GM12801 (cell line): ENCODE data around the gene LAGE3.

ENCODE experiments used
- TF ChIP-seq, protein P1 (sequence below): IDR thresholded peaks from one replicate; pipeline ENCODE4 v1.5.1; 2011; ENCODE audit warnings: control low read depth; ENCODE audit not compliant: insufficient read length; ENCODE audit errors: extremely low read depth

The LAGE3 gene

DNA sequence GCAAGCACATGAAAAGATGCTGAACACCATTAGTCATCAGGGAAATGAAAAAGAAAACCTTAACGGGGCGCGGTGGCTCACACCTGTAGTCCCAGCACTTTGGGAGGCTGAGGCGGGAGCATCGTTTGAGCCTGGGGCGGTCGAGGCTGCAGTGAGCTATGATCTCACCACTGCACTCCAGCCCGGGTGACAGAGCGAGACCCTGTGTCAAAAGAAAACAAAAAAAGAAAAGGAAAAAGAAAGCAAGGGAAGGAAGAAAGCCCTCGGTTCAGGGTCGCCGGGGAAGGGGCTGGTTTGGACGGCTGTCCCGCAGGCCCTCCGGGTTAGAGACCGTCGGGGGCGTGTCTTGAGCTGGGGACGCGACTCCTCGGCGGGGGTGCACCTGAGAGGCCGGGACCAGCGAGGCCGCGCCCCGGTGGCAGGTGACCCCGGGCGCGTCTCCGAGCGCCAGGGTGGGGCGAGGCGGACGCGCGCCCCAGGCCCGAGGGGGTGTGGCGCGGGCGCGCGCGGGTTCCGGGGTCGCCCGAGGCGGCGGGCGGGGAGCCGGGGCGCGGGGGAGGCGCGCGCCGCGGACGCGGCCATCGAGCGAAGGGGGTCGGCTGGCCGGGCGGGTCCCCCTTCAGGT lies 21.5 kb downstream of the LAGE3 start:
- TF ChIP-seq, protein P1, sequence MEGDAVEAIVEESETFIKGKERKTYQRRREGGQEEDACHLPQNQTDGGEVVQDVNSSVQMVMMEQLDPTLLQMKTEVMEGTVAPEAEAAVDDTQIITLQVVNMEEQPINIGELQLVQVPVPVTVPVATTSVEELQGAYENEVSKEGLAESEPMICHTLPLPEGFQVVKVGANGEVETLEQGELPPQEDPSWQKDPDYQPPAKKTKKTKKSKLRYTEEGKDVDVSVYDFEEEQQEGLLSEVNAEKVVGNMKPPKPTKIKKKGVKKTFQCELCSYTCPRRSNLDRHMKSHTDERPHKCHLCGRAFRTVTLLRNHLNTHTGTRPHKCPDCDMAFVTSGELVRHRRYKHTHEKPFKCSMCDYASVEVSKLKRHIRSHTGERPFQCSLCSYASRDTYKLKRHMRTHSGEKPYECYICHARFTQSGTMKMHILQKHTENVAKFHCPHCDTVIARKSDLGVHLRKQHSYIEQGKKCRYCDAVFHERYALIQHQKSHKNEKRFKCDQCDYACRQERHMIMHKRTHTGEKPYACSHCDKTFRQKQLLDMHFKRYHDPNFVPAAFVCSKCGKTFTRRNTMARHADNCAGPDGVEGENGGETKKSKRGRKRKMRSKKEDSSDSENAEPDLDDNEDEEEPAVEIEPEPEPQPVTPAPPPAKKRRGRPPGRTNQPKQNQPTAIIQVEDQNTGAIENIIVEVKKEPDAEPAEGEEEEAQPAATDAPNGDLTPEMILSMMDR = no peak

DNA sequence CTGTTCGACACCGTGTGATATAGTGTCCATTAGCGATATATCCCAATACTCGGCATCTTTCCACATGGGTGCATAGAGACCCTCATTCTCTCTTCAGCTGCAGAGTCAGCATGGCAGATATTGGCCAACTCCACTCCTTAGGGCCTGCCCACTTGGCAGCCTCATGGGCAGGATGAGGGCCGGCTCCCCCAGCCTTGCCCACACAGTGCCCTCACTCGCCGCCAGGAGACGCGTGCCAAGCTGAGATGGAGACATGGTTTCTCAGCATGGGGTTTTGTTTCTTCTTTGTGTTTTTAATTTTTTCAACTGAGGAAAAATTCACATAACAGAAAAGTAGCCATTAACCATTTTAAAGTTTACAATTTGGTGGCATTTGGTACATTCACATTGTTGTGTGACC lies 26.3 kb downstream of the LAGE3 start:
- TF ChIP-seq, protein P1 = no peak

DNA sequence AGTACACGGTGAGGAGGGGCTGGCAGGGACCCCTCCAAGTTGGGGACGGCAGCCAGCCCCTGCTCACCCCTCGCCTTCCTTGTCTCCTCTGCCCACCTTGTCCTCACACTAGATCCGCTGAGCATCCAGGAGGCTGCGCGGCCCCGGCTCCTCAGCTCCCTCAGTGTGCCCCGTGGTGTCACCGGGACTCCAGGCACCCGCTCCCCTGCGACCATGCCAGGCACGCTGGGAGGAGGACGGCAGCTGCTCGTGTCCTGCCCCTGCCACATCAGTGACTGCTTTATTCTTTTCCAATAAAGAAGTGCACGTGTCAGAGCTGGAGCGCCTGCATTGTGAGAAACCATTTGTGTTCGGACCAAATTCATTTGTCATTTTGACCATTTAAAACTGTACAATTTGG lies 28.8 kb downstream of the LAGE3 start:
- TF ChIP-seq, protein P1 = no peak

DNA sequence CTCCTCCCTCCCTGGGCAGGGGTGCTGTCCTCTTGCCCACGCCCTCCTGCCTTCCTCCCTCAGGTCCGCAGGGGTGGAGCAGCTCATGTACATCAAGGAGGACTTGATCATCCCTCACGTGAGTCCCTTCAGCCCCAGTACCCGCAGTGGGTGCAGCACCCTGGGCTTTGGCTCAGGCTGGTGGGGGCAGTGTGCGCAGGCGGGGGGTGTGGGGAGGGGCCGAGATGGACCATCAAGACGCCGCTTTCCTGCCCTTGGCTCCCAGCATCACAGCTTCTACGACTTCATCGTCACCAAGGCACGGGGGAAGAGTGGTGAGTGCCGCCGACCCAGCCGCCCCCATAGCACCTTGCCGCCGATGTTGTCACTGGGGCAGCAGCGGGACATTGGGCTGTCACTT lies 29.5 kb downstream of the LAGE3 start:
- TF ChIP-seq, protein P1 = no peak

DNA sequence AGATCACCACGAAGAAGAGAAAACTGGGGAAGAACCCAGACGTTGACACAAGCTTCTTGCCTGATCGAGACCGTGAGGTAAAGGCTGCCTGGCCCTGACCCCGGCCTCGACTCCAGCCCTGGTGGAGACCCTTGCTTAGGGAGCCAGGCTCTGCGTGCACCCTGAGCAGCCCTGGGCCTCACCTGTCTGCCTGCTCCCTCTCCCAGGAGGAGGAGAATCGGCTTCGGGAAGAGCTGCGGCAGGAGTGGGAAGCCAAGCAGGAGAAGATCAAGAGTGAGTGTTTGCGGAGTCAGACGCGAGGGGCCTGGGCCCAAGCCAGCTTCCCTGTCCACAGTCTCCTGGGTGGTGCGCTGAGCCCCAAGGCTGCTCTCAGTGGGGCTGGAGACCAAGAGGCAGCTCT lies 30.6 kb downstream of the LAGE3 start:
- TF ChIP-seq, protein P1 = no peak

DNA sequence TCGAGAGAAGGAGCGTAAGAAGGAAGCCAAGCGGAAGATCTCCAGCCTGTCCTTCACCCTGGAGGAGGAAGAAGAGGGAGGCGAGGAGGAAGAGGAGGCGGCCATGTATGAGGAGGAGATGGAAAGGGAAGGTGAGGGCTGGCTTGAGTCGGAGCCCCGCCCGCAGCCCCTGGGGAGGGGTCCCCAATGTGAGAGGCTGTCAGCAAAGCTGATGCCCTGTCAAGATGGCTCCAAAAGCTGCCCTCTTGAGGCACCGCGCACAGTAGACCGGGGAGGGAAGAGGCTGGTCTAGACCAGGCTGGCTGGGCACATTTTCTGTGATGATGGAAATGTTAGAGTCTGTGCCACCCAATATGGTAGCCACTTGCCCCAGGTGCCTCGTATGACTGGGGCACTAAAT lies 32.7 kb downstream of the LAGE3 start:
- TF ChIP-seq, protein P1 = no peak

DNA sequence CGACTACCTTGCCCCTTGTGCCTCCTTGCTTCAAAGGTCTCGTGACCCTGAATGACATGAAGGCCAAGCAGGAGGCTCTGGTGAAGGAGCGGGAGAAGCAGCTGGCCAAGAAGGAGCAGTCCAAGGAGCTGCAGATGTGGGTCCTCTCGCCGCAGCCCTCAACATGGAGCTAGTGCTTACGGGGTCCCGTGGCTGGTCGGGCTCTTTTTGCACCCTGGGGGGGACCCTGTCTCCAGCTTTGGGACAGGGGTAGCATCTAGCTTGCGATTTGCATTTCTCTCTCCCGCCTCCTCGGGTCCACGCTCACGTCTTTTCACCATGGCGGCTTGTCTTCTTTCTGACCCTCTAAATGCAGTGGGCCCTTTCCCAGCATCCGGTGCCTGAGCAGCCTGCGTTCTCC lies 33.3 kb downstream of the LAGE3 start:
- TF ChIP-seq, protein P1 = no peak
